Upper lobe of left lung (tissue), 4 donors: ENCODE results near the gene DNHD1.

Experiments used
- CTCF ChIP-seq, 6 experiments: fragments of 450-650 bp in 4 of 6; fragments of 200-600 bp in 2 of 6; sonication (generic) in 2 of 6; IDR thresholded peaks; one replicate each; pipeline ENCODE4 v1.5.1; 2016 to 2019; ENCODE audit warnings: antibody characterized with exemption in 6 of 6
- POLR2A ChIP-seq, 4 donors: fragments of 450-650 bp; IDR thresholded peaks; one replicate each; pipeline ENCODE4 v1.5.1; 2016 to 2017; ENCODE audit warnings: antibody characterized with exemption in 4 of 4, mild to moderate bottlenecking in 2 of 4

- TF ChIP-seq POLR2A (IDR thresholded peaks at IDR 0.05) (no peak), CTCF (IDR thresholded peaks at IDR 0.05) (no peak)
These were observed 120.3 kb downstream of the DNHD1 start for GRCh38 chr11:6617315-6617781.
